ENCODE measurements around the gene TBP.
A peak's percentile ranks its signal among the peaks of the same experiment; 100 is the strongest.

TBP gene

DNA sequence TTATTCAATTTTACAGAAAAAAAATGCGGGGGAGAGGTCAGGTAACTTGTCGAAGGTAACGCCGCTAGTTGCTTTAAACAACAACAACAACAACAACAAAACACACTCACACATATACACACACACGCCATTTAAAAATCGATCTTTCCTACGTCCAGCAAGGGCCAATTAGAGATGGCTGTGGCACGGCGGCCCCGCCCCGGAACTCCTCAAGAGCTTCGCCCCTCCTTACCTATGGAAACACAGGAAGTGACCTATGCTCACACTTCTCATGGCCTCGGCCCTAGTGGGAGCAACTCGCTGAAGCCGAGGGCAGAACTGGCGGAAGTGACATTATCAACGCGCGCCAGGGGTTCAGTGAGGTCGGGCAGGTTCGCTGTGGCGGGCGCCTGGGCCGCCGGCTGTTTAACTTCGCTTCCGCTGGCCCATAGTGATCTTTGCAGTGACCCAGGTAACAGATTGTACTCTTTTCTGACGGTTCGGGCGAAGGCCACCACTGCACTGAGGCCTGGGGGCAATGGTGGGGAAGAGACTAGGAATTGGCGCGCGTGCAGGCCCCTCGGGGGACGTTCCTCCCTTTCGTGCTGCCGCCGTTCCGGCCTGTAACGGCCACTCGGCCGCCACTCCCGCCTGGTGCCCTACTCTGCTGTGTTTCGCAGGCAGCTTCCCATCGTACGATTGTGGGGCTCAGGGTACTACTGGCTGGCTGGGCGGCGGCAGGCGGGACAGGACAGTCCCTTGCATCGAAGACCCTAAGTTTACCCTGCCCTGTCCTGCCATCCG lies at the start of gene TBP:
Gene TBP (plus strand): TSS at position 357 of the 783 bp plus-strand sequence. CDS start 2,661 bp downstream, outside the sequence.
- Histone ChIP-seq H3K9me3 (ENCODE audit: control insufficient read depth, insufficient read depth, low read length) (no peaks in the 10 kb centered on the region), H3K4me2 (ENCODE audit: low read length) (peak within 1 kb of the TSS; percentile 94), H3K4me1 (ENCODE audit: control insufficient read depth, low read length) (peaks cover 30% of the 10 kb centered on the region), H3K27ac (ENCODE audit: low read depth, low read length) (peak within 1 kb of the TSS; percentile 62), H3K27me3 (ENCODE audit: control insufficient read depth, low read length) (no peaks in the 10 kb centered on the region), H3K9me2 (replicated peaks; ENCODE audit: control insufficient read depth, low read length) (no peaks in the 10 kb centered on the region), H3F3A (ENCODE audit: control insufficient read depth, insufficient read depth) (0 out of 2 replicates have a peak, but pooled peaks cover 4% of the 10 kb centered on the region), H4K20me1 (ENCODE audit: control insufficient read depth, insufficient read depth, low read depth, low read length) (peaks cover 44% of the 10 kb centered on the region), H3K79me2 (ENCODE audit: control insufficient read depth, low read length) (peaks cover 91% of the 10 kb centered on the region), H3K36me3 (ENCODE audit: control insufficient read depth, low read length) (peaks cover 73% of the 10 kb centered on the region), H3K4me3 (ENCODE audit: low read length) (peak within 1 kb of the TSS; percentile 99)
- TF ChIP-seq, protein P1, sequence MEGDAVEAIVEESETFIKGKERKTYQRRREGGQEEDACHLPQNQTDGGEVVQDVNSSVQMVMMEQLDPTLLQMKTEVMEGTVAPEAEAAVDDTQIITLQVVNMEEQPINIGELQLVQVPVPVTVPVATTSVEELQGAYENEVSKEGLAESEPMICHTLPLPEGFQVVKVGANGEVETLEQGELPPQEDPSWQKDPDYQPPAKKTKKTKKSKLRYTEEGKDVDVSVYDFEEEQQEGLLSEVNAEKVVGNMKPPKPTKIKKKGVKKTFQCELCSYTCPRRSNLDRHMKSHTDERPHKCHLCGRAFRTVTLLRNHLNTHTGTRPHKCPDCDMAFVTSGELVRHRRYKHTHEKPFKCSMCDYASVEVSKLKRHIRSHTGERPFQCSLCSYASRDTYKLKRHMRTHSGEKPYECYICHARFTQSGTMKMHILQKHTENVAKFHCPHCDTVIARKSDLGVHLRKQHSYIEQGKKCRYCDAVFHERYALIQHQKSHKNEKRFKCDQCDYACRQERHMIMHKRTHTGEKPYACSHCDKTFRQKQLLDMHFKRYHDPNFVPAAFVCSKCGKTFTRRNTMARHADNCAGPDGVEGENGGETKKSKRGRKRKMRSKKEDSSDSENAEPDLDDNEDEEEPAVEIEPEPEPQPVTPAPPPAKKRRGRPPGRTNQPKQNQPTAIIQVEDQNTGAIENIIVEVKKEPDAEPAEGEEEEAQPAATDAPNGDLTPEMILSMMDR (IDR thresholded peaks at IDR 0.05; ENCODE audit: low read depth, low read length, poor library complexity, severe bottlenecking), result no peak
- no peak for TF ChIP-seq EZH2phosphoT487 (IDR thresholded peaks at IDR 0.05; ENCODE audit: borderline replicate concordance, low read length)

GRCh38 chr6:170504479-170504878 lies 49.7 kb upstream of the TBP start:
- H4K20me1 ChIP-seq (ENCODE audit: control insufficient read depth, insufficient read depth, low read depth, low read length), result no peaks in the 10 kb centered on the region
- H3K9me2 ChIP-seq (replicated peaks; ENCODE audit: control insufficient read depth, low read length), result no peaks in the 10 kb centered on the region
- no peaks in the 10 kb centered on the region for H3K79me2 ChIP-seq (ENCODE audit: control insufficient read depth, low read length)
- H3K4me1 ChIP-seq (ENCODE audit: control insufficient read depth, low read length), result no peaks in the 10 kb centered on the region
- H3K4me2 ChIP-seq (ENCODE audit: low read length), result no peak overlapping the region
- no peaks in the 10 kb centered on the region for H3K36me3 ChIP-seq (ENCODE audit: control insufficient read depth, low read length)
- TF ChIP-seq EZH2phosphoT487 (IDR thresholded peaks at IDR 0.05; ENCODE audit: borderline replicate concordance, low read length), result no peak
- TF ChIP-seq, protein P1 (IDR thresholded peaks at IDR 0.05; ENCODE audit: low read depth, low read length, poor library complexity, severe bottlenecking), result no peak
- H3K27ac ChIP-seq (ENCODE audit: low read depth, low read length), result no peak overlapping the region
- no peaks in the 10 kb centered on the region for H3K27me3 ChIP-seq (ENCODE audit: control insufficient read depth, low read length)
- no peaks in the 10 kb centered on the region; the same call in 1 of the 2 replicates for H3K9me3 ChIP-seq (ENCODE audit: control insufficient read depth, insufficient read depth, low read length)
- H3F3A ChIP-seq (ENCODE audit: control insufficient read depth, insufficient read depth), result no peaks in the 10 kb centered on the region
- H3K4me3 ChIP-seq (ENCODE audit: low read length), result no peak overlapping the region

DNA sequence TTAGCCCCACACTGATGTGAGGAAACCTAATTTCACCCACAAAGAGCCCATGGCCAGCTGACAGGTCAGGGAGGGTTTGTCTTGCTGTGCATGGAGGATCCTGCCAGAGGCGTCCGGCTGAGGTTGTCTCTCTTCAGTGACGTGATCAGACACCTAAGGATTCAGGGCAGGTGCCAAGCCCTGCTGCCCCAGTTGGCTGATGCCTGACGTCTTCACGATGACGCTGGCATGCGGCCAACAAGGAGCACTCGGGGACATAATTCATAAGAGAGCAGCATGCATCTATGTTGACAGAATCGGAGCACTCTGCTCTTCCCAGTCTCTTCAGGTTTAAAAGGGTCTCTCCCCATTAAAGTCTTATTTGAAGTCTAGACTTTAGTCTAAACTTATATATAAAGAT lies 48.9 kb upstream of the TBP start:
- Histone ChIP-seq H3K9me3 (ENCODE audit: control insufficient read depth, insufficient read depth, low read length) (no peaks in the 10 kb centered on the region; the same call in 1 of the 2 replicates), H3K27ac (ENCODE audit: low read depth, low read length) (no peak overlapping the region), H3K27me3 (ENCODE audit: control insufficient read depth, low read length) (no peaks in the 10 kb centered on the region), H3K4me1 (ENCODE audit: control insufficient read depth, low read length) (no peaks in the 10 kb centered on the region), H3K4me2 (ENCODE audit: low read length) (no peak overlapping the region), H3K4me3 (ENCODE audit: low read length) (no peak overlapping the region), H3F3A (ENCODE audit: control insufficient read depth, insufficient read depth) (no peaks in the 10 kb centered on the region), H3K36me3 (ENCODE audit: control insufficient read depth, low read length) (no peaks in the 10 kb centered on the region), H3K79me2 (ENCODE audit: control insufficient read depth, low read length) (no peaks in the 10 kb centered on the region), H4K20me1 (ENCODE audit: control insufficient read depth, insufficient read depth, low read depth, low read length) (no peaks in the 10 kb centered on the region), H3K9me2 (replicated peaks; ENCODE audit: control insufficient read depth, low read length) (no peaks in the 10 kb centered on the region)
- TF ChIP-seq EZH2phosphoT487 (IDR thresholded peaks at IDR 0.05; ENCODE audit: borderline replicate concordance, low read length), result no peak
- TF ChIP-seq, protein P1 (IDR thresholded peaks at IDR 0.05; ENCODE audit: low read depth, low read length, poor library complexity, severe bottlenecking), result no peak
